ENCODE measurements around the gene REC114.
"Not testable (repeated sequence)": the region's sequence is repeated elsewhere in the genome, so short reads cannot be mapped to it uniquely, and the experiment has no call there.

REC114 gene

GRCh38 chr15:73480050-73480449 is 37.1 kb downstream of the REC114 start:
- ATAC-seq (replicated peaks) (no peak), DNase-seq (no peak)
- H3K36me3 Mint-ChIP-seq: no peaks in the 10 kb centered on the region
- peaks cover 0 to 4% of the 10 kb centered on the region in 2 donors for H3K9me3 Mint-ChIP-seq
- H3K27ac Mint-ChIP-seq: no peak overlapping the region
- H3K4me1 Mint-ChIP-seq: peaks cover 3 to 7% of the 10 kb centered on the region in 2 donors
- peaks cover 0 to 7% of the 10 kb centered on the region in 2 donors for H3K27me3 Mint-ChIP-seq
- no peak overlapping the region for H3K4me3 Mint-ChIP-seq

- no peaks in the 10 kb centered on the region for H3K36me3 Mint-ChIP-seq
These were observed 39.2 kb downstream of the REC114 start for GRCh38 chr15:73482166-73482565.

GRCh38 chr15:73483053-73483452 is 40.1 kb downstream of the REC114 start:
- DNase-seq: no peak
- no peak overlapping the region for H3K4me3 Mint-ChIP-seq
- no peak for ATAC-seq (replicated peaks)
- peaks cover 3 to 7% of the 10 kb centered on the region in 2 donors for H3K4me1 Mint-ChIP-seq
- no peaks in the 10 kb centered on the region for H3K36me3 Mint-ChIP-seq
- peaks cover 4 to 19% of the 10 kb centered on the region in 2 donors for H3K27me3 Mint-ChIP-seq
- no peak overlapping the region for H3K27ac Mint-ChIP-seq
- peaks cover 0 to 6% of the 10 kb centered on the region in 2 donors for H3K9me3 Mint-ChIP-seq

More at GRCh38 chr15:73482166-73482565, 39.2 kb downstream of the REC114 start:
- DNase-seq: no peak
- ATAC-seq (replicated peaks): no peak
- Mint-ChIP-seq H3K27ac (no peak overlapping the region), H3K27me3 (peaks cover 4 to 19% of the 10 kb centered on the region in 2 donors), H3K4me3 (no peak overlapping the region), H3K4me1 (peaks cover 3 to 7% of the 10 kb centered on the region in 2 donors), H3K9me3 (peaks cover 0 to 6% of the 10 kb centered on the region in 2 donors)

- ATAC-seq (replicated peaks): no peak
- peaks cover 4 to 19% of the 10 kb centered on the region in 2 donors for H3K27me3 Mint-ChIP-seq
- H3K4me1 Mint-ChIP-seq: peaks cover 3 to 7% of the 10 kb centered on the region in 2 donors
- no peak overlapping the region for H3K27ac Mint-ChIP-seq
- H3K4me3 Mint-ChIP-seq: no peak overlapping the region
- no peaks in the 10 kb centered on the region for H3K36me3 Mint-ChIP-seq
- no peak for DNase-seq
- H3K9me3 Mint-ChIP-seq: peaks cover 0 to 6% of the 10 kb centered on the region in 2 donors
These were observed 42.4 kb downstream of the REC114 start for GRCh38 chr15:73485372-73485771.

GRCh38 chr15:73485885-73486284 is 42.9 kb downstream of the REC114 start:
- DNase-seq; H3K27ac Mint-ChIP-seq; H3K36me3 Mint-ChIP-seq; H3K9me3 Mint-ChIP-seq; H3K4me1 Mint-ChIP-seq; ATAC-seq (replicated peaks); H3K4me3 Mint-ChIP-seq: not testable (repeated sequence)
- H3K27me3 Mint-ChIP-seq: peaks cover 4 to 19% of the 10 kb centered on the region in 2 donors

GRCh38 chr15:73488698-73489097 is 45.7 kb downstream of the REC114 start:
- Mint-ChIP-seq H3K4me3 (no peak overlapping the region), H3K4me1 (no peaks in the 10 kb centered on the region), H3K36me3 (no peaks in the 10 kb centered on the region), H3K9me3 (peaks cover 0 to 2% of the 10 kb centered on the region in 2 donors), H3K27ac (no peak overlapping the region), H3K27me3 (peaks cover 5 to 27% of the 10 kb centered on the region in 2 donors)
- no peak for ATAC-seq (replicated peaks)
- no peak for DNase-seq

GRCh38 chr15:73493922-73494321 is 51.0 kb downstream of the REC114 start:
- ATAC-seq (replicated peaks): no peak
- no peaks in the 10 kb centered on the region for H3K4me1 Mint-ChIP-seq
- peaks cover 4 to 26% of the 10 kb centered on the region in 2 donors for H3K27me3 Mint-ChIP-seq
- H3K4me3 Mint-ChIP-seq: no peak overlapping the region
- H3K27ac Mint-ChIP-seq: no peak overlapping the region
- no peaks in the 10 kb centered on the region for H3K36me3 Mint-ChIP-seq
- DNase-seq: no peak
- no peaks in the 10 kb centered on the region for H3K9me3 Mint-ChIP-seq

- DNase-seq (no peak), ATAC-seq (replicated peaks) (no peak)
- Mint-ChIP-seq H3K4me1 (no peaks in the 10 kb centered on the region), H3K4me3 (no peak overlapping the region), H3K36me3 (no peaks in the 10 kb centered on the region), H3K27me3 (peaks cover 4 to 26% of the 10 kb centered on the region in 2 donors), H3K9me3 (no peaks in the 10 kb centered on the region), H3K27ac (no peak overlapping the region)
These were observed 52.2 kb downstream of the REC114 start for GRCh38 chr15:73495181-73495580.

- Mint-ChIP-seq H3K27ac (no peak overlapping the region), H3K4me1 (no peaks in the 10 kb centered on the region), H3K36me3 (no peaks in the 10 kb centered on the region), H3K4me3 (no peak overlapping the region), H3K27me3 (peaks cover 9 to 26% of the 10 kb centered on the region in 2 donors), H3K9me3 (no peaks in the 10 kb centered on the region)
- ATAC-seq (replicated peaks): no peak
- DNase-seq: no peak
These were observed 57.7 kb downstream of the REC114 start for GRCh38 chr15:73500696-73501095.

- H3K27me3 Mint-ChIP-seq: peaks cover 11 to 20% of the 10 kb centered on the region in 2 donors
- H3K4me1 Mint-ChIP-seq: no peaks in the 10 kb centered on the region
- no peaks in the 10 kb centered on the region for H3K36me3 Mint-ChIP-seq
- DNase-seq (no peak), ATAC-seq (replicated peaks) (no peak)
- H3K9me3 Mint-ChIP-seq: no peaks in the 10 kb centered on the region
- no peak overlapping the region for H3K4me3 Mint-ChIP-seq
- H3K27ac Mint-ChIP-seq: no peak overlapping the region
These were observed 61.9 kb downstream of the REC114 start for GRCh38 chr15:73504885-73505284.

- ATAC-seq (replicated peaks): no peak
- H3K4me1 Mint-ChIP-seq: no peaks in the 10 kb centered on the region
- no peak overlapping the region for H3K4me3 Mint-ChIP-seq
- H3K27me3 Mint-ChIP-seq: peaks cover 7 to 11% of the 10 kb centered on the region in 2 donors
- no peak overlapping the region for H3K27ac Mint-ChIP-seq
- peaks cover 0 to 1% of the 10 kb centered on the region in 2 donors for H3K36me3 Mint-ChIP-seq
- no peaks in the 10 kb centered on the region for H3K9me3 Mint-ChIP-seq
- no peak for DNase-seq
These were observed 72.6 kb downstream of the REC114 start for GRCh38 chr15:73515527-73515926.

GRCh38 chr15:73517566-73517965 is 74.6 kb downstream of the REC114 start:
- ATAC-seq (replicated peaks) (no peak), DNase-seq (no peak)
- H3K4me3 Mint-ChIP-seq: no peak overlapping the region
- peaks cover 13 to 27% of the 10 kb centered on the region in 2 donors for H3K27me3 Mint-ChIP-seq
- peaks cover 0 to 1% of the 10 kb centered on the region in 2 donors for H3K36me3 Mint-ChIP-seq
- H3K9me3 Mint-ChIP-seq: no peaks in the 10 kb centered on the region
- no peak overlapping the region for H3K27ac Mint-ChIP-seq
- H3K4me1 Mint-ChIP-seq: no peaks in the 10 kb centered on the region

GRCh38 chr15:73518180-73518862 is 75.4 kb downstream of the REC114 start:
- peaks cover 0 to 1% of the 10 kb centered on the region in 2 donors for H3K36me3 Mint-ChIP-seq
- H3K27ac Mint-ChIP-seq: no peak overlapping the region
- no peak for ATAC-seq (replicated peaks)
- no peaks in the 10 kb centered on the region for H3K4me1 Mint-ChIP-seq
- H3K27me3 Mint-ChIP-seq: peaks cover 13 to 27% of the 10 kb centered on the region in 2 donors
- H3K9me3 Mint-ChIP-seq: peaks cover 0 to 2% of the 10 kb centered on the region in 2 donors
- DNase-seq: no peak
- no peak overlapping the region for H3K4me3 Mint-ChIP-seq

- peaks cover 0 to 1% of the 10 kb centered on the region in 2 donors for H3K36me3 Mint-ChIP-seq
- DNase-seq: no peak
- no peaks in the 10 kb centered on the region for H3K4me1 Mint-ChIP-seq
- H3K9me3 Mint-ChIP-seq: peaks cover 0 to 2% of the 10 kb centered on the region in 2 donors
- H3K27ac Mint-ChIP-seq: no peak overlapping the region
- no peak for ATAC-seq (replicated peaks)
- no peak overlapping the region for H3K4me3 Mint-ChIP-seq
- H3K27me3 Mint-ChIP-seq: peaks cover 13 to 27% of the 10 kb centered on the region in 2 donors
These were observed 76.1 kb downstream of the REC114 start for GRCh38 chr15:73518876-73519733.

Data from stimulated activated naive B cell treated with anti-CD40 and anti-IgM and Interleukin-4, amounts not matched to agents 10 μg/mL and 1 μg/mL and 100 μg/mL, for 72 hours (primary cell).